A673 (cell line): ENCODE results near the gene TUBA4B. TPM values are rescaled to one million over a fixed set of nuclear protein-coding genes. Genes with fewer than 3 reads are reported as not detected.

Source experiments
- BruUV-seq: library from RNA; stranded (reverse); fragments of 400-500 nt; replicated peaks from 2 replicates; lab custom pipeline; 2021; lab: Mats Ljungman, UMichigan
- CTCF ChIA-PET: fragments of 300-600 bp; sonication (Branson Sonifier 250); formaldehyde crosslinking; loops from one replicate; lab custom pipeline; 2022; ENCODE audit warnings: antibody characterized with exemption; lab: Charles Lee
- POLR2A ChIA-PET: fragments of 300-600 bp; sonication (Branson Sonifier 250); formaldehyde crosslinking; loops from one replicate; lab custom pipeline; 2022; ENCODE audit warnings: antibody characterized with exemption; ENCODE audit not compliant: low non-redundant PET; lab: Charles Lee
- DNase-seq: peaks from one replicate; pipeline ENCODE4 v3.0.0-alpha.2; 2015; ENCODE audit warnings: low spot score
- H3K27ac ChIP-seq: fragments of 200-600 bp; sonication (generic); 2 replicates; pipeline ENCODE4 v1.5.1; 2016; ENCODE audit warnings: mixed run types, low read depth, mild to moderate bottlenecking, mixed read lengths, antibody characterized with exemption, low read length; ENCODE audit not compliant: poor library complexity, severe bottlenecking
- H3K27me3 ChIP-seq: fragments of 200-600 bp; sonication (generic); replicated peaks from 2 replicates; pipeline ENCODE4 v1.6.1; 2017; ENCODE audit warnings: mixed run types, low read depth, mild to moderate bottlenecking, mixed read lengths, antibody characterized with exemption, low read length; ENCODE audit not compliant: insufficient read depth, poor library complexity
- H3K36me3 ChIP-seq: fragments of 200-600 bp; sonication (generic); 2 replicates; pipeline ENCODE4 v1.6.1; 2016; ENCODE audit warnings: mixed run types, mild to moderate bottlenecking, mixed read lengths, antibody characterized with exemption, low read length; ENCODE audit not compliant: insufficient read depth, poor library complexity, severe bottlenecking
- H3K4me1 ChIP-seq: fragments of 200-600 bp; sonication (generic); 2 replicates; pipeline ENCODE4 v1.6.1; 2017; ENCODE audit warnings: mixed run types, mild to moderate bottlenecking, mixed read lengths, antibody characterized with exemption, low read length; ENCODE audit not compliant: insufficient read depth, poor library complexity, severe bottlenecking
- H3K4me3 ChIP-seq: fragments of 200-600 bp; sonication (generic); 2 replicates; pipeline ENCODE4 v1.5.1; 2016; ENCODE audit warnings: low read depth, mixed run types, mild to moderate bottlenecking, mixed read lengths, low read length; ENCODE audit not compliant: poor library complexity, severe bottlenecking
- H3K9me3 ChIP-seq: fragments of 200-600 bp; sonication (generic); 2 replicates; pipeline ENCODE4 v1.6.1; 2016; ENCODE audit warnings: mixed run types, low read depth, mild to moderate bottlenecking, mixed read lengths, antibody characterized with exemption, low read length; ENCODE audit not compliant: poor library complexity, severe bottlenecking
- CTCF ChIP-seq: fragments of 300-800, 200-600 bp; sonication (generic); conservative IDR thresholded peaks from 2 replicates; pipeline ENCODE4 v1.5.1; 2017; ENCODE audit warnings: low read depth, mild to moderate bottlenecking, antibody characterized with exemption, low read length, moderate library complexity, mixed read lengths
- EZH2 ChIP-seq: fragments of 200-600 bp; sonication (generic); IDR thresholded peaks from 2 replicates; pipeline ENCODE4 v1.6.1; 2017; ENCODE audit warnings: borderline replicate concordance, low read depth, mild to moderate bottlenecking, mixed read lengths, antibody characterized with exemption, low read length; ENCODE audit not compliant: poor library complexity, severe bottlenecking
- intact Hi-C: fragments of 100-400 bp; cut with micrococcal nuclease; formaldehyde crosslinking; loops from one replicate; pipeline ENCODE4 v1.10.0; 2022; ENCODE audit not compliant: unreplicated experiment
- total RNA-seq: library from RNA; stranded (reverse); gene quantifications from 2 replicates; pipeline ENCODE4 v1.2.3, GENCODE V29; 2021

TUBA4B gene
- total RNA-seq, 1 experiment from 2014 or later = not detected

GRCh38 chr2:219219784-219220532 lies 33.1 kb upstream of the TUBA4B start:
- peaks cover 23% of the 10 kb centered on the region for H3K4me1 ChIP-seq
- BruUV-seq = no TSS peak
- H3K4me3 ChIP-seq = no peak overlapping the region
- ChIA-PET CTCF (no interaction called here), POLR2A (no interaction called here)
- H3K27me3 ChIP-seq = no peaks in the 10 kb centered on the region
- H3K9me3 ChIP-seq = no peaks in the 10 kb centered on the region
- TF ChIP-seq CTCF (no peak), EZH2 (no peak)
- intact Hi-C loops = loop anchor here (5.0 kb wide), 1 partner anchor 43 kb away; the partner anchor contains the start of genes CNPPD1 and RETREG2
- no peak overlapping the region for H3K27ac ChIP-seq
- peaks cover 66% of the 10 kb centered on the region for H3K36me3 ChIP-seq
- no peak for DNase-seq

GRCh38 chr2:219220652-219221402 lies 32.2 kb upstream of the TUBA4B start:
- H3K4me1 ChIP-seq = peaks cover 23% of the 10 kb centered on the region
- intact Hi-C loops = no loop called here
- no peak for DNase-seq
- no peaks in the 10 kb centered on the region for H3K27me3 ChIP-seq
- BruUV-seq = no TSS peak
- peaks cover 64% of the 10 kb centered on the region for H3K36me3 ChIP-seq
- ChIA-PET POLR2A (no interaction called here), CTCF (no interaction called here)
- H3K9me3 ChIP-seq = no peaks in the 10 kb centered on the region
- TF ChIP-seq CTCF (no peak), EZH2 (no peak)
- peak overlapping the region; percentile 30 for H3K27ac ChIP-seq
- no peak overlapping the region for H3K4me3 ChIP-seq

- Histone ChIP-seq H3K9me3 (no peaks in the 10 kb centered on the region), H3K4me3 (no peak overlapping the region), H3K27ac (peak overlapping the region; percentile 42), H3K27me3 (no peaks in the 10 kb centered on the region), H3K4me1 (peaks cover 13% of the 10 kb centered on the region), H3K36me3 (peaks cover 55% of the 10 kb centered on the region)
- TF ChIP-seq CTCF (no peak), EZH2 (no peak)
- DNase-seq = no peak
- intact Hi-C loops = no loop called here
- CTCF ChIA-PET = no interaction called here
- BruUV-seq = no TSS peak
- POLR2A ChIA-PET = no interaction called here
Observed at GRCh38 chr2:219221957-219222518, 31.0 kb upstream of the TUBA4B start.
